NCI-H1436 (cell line): Measurements from ENCODE around the gene IL17B.
A peak's percentile ranks its signal among the peaks of the same experiment; 100 is the strongest.
"Not testable (repeated sequence)": the region's sequence is repeated elsewhere in the genome, so short reads cannot be mapped to it uniquely, and the experiment has no call there.

Source experiments
- DNase-seq: peaks from one replicate; lab custom pipeline; 2025; lab: John Stamatoyannopoulos, UW

The IL17B gene

DNA sequence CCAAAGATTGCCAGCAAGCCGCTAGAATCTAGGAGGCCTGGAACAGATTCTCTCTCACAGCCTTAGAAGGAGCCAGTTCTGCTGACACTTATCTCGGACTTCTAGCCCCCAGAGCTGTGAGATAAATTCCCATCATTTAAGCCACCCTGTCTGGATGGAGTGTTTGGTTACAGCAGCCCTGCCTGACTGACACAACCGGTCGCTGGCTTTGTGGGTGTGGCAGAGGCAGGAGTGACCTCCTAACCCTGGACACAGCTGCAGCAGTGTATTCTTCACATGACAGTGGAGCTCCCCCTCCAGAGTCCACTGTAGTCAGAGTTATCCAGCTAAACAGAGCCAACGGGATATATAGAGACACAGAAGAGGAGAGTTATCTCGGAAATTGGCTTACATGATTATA is 21.2 kb upstream of the IL17B start:
- no peak for DNase-seq

DNA sequence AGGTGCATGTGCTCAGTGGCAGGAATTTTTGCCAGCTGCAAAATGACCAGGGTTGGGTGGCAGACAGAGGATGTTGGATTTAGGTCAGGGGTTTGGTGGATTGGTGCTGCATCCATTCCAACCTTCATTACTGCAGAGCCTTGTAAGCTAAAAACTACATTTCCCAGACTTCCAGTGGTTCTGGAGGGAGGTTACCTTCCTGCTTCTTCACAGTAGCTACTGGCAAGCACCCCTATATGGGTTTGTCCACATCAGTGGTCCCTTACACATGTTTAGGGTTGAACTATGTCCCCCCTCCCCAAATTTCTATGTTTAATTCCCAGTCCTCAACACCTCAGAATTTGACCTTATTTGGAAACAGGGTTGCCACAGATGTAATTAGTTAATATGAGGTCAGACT is 20.7 kb upstream of the IL17B start:
- DNase-seq = no peak

DNA sequence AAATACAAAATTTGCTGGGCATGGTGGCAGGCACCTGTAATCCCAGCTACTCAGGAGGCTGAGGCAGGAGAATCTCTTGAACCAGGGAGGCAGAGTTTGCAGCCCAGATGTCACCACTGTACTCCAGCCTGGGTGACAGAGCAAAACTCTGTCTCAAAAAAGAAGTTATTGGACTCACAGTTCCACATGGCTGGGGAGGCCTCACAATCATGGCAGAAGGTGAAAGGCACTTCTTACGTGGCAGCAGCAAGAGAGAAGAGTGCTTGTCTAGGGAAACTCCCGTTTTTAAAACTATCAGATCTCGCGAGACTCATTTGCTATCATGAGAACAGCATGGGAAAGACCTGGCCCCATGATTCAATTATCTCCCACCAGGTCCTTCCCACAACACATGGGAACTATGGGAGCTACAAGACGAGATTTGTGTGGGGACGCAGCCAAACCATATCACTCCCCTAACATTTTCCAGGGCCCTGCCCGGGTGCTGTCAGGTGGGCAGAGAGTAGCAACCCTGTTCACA is 19.7 kb upstream of the IL17B start:
- DNase-seq = not testable (repeated sequence)

DNA sequence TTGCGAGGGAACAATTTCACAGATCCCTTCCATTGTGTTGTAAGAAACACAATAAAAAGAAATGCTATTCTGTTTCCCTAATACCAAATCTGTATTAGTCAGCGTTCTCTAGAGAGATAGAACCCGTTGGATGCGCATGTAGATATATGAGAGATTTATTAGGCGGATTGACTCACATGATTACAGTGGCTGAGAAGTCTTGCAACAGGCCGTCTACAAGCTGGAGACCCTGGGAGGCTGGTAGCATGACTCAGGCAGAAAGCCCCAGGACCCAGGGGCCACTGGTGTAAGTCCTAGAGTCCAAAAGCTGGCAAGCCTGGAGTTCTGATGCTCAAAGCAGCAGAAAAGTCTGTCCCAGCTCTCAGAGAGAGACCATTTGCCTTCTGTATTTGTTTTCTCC is 18.4 kb upstream of the IL17B start:
- no peak for DNase-seq

DNA sequence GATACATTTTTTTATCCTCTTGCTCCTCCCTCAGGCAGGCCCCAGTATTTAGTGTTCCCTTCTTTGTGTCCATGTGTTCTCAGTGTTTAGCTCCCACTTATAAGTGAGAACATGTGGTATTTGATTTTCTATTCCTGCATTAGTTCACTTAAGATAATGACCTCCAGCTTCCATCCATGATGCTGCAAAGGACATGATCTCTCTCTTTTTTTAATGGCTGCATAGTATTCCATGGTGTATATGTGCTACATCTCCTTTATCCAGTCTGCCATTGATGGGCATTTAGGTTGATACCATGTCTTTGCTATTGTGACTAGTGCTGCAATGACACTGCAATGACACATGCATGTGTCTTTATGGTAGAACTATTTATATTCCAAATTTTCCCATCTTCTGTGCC is 15.9 kb upstream of the IL17B start:
- DNase-seq = not testable (repeated sequence)

DNA sequence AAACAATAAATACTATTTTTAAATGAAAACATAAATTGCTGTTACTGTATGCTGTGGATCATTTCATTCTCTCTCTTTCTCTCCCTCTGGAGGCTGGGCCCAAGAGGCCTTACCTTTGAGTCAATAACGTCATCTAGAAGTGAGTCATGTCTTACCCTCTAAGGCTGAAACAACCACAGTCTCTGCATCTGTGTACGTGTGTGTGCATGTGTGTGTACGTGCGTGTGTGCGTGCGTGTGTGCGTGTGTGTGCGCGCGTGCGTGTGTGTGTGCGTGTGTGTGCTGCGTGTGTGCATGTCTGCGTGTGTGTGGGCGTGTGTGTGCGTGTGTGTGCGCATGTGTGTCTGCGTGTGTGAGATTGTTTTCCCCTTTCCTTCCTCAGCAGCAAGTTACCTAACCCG is 13.6 kb upstream of the IL17B start:
- no peak for DNase-seq

DNA sequence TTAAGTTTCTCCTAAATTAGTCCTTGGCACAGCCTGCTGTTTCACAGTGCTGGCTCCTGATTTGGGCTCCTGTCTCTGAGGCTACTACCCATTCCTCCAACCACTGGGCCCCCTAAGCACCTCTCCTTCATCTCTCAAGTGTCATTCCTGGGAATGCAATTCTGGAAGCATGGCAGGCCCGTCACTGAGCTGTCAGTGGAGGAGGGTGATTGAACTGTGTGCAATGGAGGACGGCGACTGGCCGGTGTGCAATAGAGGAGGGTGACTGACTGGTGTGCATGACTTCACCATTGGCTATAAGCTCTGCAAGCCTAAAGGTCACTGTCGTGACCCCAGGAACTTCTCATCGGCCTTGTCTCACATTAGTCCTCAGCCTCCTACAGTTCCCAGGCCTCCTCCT is 12.4 kb upstream of the IL17B start:
- no peak for DNase-seq

DNA sequence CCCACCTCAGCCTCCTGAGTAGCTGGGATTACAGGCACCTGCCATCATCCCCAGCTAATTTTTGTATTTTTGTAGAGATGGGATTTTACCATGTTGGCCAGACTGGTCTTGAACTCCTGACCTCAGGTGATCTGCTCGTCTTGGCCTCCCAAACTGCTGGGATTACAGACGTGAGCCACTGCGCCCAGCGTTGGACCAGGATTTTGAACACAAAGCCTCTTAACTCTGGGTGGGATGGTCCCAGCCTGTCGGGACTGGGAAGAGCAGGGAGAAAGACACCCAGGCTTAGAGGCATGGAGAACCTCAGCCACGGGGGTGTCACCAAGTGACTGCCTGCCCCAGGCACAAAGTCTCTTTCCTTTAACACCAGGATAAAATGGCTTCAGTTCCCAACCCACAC is 12.0 kb upstream of the IL17B start:
- not testable (repeated sequence) for DNase-seq

DNA sequence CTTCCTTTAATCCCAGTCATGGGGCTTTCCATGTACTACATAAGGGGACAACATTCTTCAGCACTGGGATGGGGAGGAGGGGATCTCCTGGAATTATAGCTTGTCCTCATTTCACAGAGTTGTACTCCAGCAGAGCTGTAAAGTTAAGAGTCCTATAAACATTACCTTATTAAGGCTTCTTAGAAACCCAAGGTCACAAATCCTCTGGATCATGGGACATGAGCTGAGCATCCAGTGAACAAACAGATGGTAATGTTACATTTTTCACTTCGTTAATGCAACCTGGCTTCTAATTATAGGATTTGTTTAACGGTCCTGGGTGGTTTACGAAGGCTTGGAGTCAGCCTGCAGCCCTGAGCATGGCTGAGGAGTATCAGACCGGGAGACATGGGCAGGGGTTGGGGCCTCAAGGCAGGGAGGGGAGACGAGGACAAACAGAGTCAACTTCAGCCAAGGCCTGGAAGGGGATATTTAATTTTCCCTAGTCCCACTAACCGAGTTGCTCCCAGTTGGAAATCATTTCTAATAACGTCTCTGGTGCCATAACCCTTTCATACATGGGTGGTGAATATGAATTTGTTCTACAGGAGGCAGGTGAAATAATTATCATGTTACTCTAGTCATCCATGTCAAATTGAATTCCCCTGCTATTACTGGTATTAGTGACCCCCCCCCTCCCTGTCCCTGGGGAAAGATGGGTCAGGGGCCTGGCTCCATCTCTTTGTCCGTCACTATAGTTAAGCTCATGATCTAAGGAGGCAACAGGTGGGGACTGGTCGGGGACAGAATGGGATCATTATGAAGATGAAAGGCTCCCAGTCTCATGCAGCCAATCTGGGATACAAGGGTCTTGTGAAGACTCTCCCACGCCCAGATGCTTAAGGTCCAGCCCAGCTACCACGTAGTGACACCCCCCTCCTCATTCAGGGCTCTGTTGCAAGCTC is 10.7 kb upstream of the IL17B start:
- no peak for DNase-seq

DNA sequence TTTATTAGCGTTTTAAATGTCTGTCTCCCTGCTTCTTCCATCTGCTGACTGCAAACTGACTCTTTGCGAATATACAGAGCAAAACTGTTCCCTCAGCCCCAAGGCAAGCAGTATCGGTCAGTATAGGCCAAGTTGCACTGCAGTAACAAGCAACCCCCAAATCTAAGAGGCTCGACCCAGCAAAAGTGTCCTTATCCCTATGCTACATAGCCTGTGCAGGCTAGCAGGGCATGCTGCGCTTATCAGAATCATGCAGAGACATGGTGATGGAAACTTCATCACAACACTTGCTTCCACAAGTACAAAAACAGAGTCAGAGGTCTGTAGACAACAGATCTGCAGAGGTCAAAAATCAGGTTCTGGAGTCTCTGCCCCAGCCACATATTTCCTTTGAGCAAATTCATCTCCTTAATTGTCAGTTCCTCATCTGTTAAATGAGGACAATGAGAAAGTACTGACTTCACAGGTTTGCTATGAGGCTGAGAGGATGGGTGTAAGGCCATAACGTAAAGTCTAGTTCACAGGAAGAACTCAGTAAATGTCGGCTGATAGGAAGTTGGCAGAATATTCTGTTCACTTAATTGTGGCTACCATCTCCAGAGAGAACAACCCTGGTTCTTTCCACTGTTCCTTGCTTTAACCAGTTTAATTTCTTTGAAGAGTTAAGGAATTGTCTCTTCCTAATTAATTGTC is 9.6 kb upstream of the IL17B start:
- no peak for DNase-seq

DNA sequence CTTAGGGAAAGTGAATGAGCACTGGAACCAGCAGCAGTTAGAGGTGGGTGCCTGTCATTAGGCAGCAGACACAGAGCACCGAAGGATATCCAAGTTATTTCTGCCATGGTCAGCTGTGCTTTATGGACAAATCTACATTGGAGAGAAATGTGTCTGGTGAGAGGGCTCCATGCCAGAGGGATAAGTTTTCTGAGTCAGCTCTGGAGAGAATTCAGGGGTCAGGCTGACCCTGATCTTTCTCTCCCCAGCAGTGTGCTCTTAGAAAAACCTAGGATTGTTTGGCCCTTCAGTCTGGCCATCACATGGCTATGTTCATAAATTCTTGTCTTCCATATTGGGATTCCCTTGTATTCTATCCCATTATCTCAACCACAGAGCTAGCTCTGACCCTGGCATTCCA is 8.9 kb upstream of the IL17B start:
- no peak for DNase-seq

DNA sequence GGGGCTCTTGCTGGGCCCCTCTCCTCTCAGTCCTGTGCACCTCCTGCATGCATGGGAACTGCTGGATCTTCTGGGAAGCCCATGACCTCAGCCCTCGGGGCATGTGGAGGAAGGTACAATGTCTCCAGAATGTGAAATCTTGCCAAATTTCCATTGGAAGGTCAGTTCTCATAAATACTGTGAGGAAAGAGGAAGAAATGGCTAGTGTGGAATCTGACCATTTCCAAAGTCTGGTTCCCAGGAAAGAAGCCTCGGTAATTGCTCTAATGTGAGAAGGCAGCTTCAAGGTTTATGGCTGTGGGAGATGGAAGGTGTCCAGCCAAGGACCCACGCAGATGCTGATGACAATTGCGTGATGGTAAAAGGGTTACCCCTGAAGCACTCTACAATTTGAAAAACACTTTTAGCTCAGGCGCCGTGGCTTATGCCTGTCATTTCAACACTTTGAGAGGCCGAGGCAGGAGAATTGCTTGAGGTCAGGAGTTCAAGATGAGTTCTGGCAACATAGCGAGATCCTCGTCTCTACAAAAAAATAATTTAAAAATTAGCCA is 8.1 kb upstream of the IL17B start:
- DNase-seq = no peak

DNA sequence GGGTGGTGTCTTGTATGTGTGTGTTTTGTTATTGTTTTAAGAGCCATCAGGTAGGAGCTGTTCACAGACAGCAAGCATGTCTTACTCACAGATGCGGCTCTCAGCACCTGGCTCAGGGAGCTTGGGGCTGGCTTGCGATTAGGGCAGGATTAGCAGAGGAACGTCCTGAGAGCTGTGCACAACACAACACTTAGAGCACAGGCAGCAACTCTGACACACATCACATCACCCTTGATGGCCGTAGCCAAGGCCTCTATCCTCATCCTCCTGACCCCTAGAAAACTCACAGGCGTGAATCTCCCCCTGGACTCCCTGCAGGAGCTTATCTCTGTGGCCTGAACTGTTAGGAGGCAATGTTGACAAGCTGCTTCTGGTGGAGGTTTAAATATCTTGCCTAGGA is 7.1 kb upstream of the IL17B start:
- no peak for DNase-seq

DNA sequence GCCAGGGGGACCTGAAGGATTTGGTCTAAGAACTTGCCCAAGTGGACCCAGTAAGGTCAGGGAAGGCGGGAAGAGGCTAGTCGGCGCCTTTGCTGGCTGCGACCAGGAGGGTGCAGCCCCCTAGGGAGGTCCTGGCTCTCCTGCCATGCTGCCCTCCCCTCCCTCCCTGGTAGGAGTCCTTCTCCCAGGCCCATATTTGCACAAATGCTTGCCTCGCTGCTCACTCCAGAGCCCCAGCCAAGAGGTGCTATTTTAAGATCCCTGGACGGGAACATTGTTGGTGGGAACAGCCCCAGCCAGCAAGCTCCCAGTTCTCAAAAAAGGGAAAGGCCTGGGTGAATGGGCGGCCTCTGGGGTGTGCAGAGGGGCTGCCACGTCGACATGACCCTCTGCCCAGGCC is 4.3 kb upstream of the IL17B start:
- no peak for DNase-seq

DNA sequence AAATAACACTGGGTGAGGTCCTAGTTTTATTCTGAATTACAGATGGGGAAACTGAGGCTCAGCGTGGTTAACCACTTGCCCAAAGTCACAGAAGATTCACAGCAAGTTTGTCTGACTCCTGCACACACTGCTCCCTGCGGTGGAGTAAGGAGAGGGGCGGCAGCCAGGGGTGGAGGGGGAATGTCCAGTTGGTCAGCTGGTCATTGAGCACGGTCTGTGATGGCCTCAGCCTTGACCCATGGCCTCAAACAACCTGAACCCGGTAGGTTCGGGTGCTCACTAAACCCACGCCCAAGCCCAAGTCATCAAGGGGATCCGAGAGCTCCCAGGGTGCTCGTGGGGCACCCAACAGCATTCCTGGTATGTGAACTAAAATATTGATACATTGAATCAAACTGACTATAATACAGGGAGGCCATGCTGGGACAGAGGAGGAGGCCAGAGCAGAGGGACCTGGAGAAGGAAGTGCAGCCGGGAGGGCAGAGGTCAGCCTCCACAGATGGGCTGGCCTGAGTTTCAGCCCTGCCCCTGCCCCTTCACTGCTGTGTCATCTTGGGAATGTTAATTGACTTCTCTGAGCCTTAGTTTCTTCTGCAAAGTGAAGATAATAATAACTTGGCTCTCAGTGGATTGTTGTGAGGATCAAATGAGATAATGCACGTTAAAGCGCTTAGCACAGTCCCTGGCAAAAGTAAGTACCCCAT is 3.6 kb upstream of the IL17B start:
- DNase-seq = no peak

DNA sequence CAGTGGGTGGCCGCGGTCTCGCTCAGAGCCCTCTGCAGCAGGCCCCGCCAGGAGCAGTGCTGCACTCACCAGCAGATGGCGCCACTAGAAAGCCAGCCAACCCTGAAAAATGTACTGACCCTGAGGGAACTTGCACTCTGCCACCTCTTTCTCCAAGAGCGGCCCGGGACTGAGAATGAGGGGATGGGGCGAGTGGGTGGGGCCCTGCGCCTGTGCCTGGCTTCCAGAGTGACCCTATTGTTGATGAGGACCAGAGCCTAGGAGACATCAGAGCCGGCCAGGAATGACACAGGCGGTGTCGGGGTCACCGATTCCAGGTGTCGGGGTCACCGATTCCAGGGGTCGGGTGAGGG is 2.9 kb upstream of the IL17B start:
- peak; percentile 38 for DNase-seq

DNA sequence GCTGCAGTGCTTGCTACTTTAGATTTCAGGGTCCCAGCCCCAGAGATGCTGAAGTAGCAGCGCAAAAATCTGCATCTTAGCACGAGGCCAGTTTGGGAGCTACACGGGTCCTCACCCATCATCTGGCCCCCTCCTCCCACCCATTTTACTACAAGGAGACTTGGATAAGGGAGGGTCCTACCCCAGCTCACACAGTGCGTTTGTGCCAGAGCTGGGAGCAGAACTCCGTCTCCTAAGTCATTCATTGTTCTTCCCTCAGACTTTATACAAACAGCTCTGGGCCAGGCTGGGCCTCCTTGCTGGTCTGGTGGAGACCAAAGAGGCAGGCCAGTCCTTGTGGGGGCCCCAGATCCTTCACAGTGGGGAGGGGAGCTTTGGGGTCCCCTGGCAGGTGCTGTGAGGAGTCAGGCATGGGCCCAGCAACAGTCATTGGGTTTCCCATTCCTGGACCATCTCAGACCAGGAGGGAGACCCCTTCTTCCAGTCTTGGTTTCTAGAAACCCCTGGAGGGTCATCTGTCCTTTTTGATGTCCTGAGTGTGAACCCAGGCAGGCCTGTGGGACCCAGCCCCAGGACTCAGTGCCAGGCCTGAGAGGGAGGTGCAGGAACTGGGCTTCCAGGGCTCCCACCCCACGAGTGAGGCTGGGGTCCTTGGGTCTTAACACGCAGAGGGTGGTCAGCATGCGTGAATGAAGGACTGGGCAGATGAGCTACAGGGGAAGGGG is 2.3 kb upstream of the IL17B start:
- DNase-seq = no peak

DNA sequence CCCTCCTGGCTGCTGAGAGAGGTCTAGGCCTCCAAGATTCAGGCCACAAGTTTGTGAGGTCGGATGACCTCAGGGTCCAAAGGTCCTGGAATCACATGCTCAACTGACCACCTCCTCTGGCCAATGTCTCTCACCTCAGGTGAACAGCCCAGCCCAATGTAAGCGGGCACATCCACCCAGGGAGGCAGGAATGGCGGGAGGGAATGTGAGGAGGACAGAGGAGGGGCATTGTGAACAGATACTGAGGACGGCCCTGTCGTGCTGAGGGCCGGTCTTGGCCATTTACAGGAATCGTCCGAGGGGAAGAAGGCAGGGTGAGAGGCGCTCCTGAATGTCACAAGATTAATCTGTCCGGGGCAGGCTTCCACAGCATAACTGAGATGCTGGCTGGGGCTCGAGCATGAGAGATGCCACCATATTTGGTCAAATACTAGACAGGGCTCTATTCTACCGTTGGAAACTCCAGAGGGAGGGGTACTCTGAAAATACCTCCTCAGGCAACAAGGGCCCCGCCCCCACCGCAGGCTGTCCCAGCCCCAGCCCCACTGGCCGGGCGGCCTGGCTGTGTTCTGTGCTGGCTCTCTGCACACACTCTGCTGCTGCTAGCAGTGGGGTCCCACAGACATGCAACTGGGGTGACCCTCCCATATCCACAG is 1.5 kb upstream of the IL17B start:
- no peak for DNase-seq

DNA sequence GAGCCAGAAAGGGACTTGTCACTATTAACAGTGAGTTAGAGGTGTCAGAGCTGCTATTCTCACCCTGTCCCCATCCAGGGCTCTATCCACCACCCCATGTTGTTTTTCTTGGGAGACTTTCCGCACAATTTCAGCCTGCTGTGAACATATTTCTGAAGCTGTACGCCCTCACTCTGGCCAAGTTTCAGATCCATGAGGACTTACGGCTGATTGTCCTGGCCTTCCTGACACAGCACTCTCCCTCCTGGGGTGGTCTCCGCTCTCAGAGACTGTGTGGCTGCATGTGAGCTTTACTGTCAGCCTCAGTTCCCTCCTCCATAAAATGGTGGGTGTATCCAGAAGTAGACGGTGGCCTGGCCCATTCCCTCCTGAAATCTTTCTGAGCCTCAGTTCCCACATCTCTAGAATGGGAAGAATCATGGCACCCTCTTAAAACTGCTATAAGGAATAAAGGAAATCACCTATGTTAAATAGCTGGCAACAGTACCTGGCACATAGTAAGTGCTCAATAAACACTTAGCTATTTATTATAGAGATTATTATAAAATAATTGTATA is 804 bp upstream of the IL17B start:
- DNase-seq = no peak

DNA sequence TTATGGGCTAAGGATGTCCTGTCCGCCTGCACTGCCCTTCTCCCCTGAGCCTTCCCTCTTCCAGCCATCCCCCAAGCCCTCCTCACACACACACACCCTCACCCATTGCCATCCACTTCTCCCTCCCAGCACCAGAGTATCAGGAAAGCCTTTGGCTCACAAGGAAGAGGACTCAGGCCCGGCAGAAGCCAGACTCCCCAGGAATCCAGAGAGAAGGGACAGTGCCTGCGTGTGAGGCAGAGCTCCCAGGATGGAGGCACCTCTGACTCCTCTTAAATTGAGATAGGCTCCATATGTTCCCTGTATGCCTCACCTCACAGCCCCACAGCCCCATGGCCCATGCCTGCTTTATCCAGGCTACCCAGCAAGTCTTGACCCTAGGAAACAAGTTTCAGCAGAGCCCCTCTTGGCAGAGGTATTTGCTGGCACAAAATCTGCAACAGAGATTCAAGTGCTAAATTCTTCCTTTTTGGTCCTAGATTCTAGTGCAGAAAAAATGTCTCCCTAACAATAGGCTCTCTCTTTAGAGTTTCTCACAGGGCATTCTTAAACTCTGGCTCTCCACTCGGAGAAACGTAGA is 761 bp downstream of the IL17B start:
- DNase-seq = no peak
